Lower leg skin (tissue), 3 donors: Measurements from ENCODE around the gene CAB39L.

Experiments used
- POLR2A ChIP-seq, 2 donors: fragments of 450-650 bp; IDR thresholded peaks; one replicate each; pipeline ENCODE4 v1.6.1; 2016 to 2017; ENCODE audit warnings: antibody characterized with exemption in 2 of 2, mild to moderate bottlenecking in 1 of 2, moderate library complexity in 1 of 2
- TF ChIP-seq, protein P1 (sequence below), 3 donors: fragments of 450-650 bp; IDR thresholded peaks; one replicate each; pipeline ENCODE4 v1.5.1; 2016; ENCODE audit warnings: antibody characterized with exemption in 3 of 3, mild to moderate bottlenecking in 3 of 3, moderate library complexity in 2 of 3

GRCh38 chr13:49272296-49272695 is 171.6 kb downstream of the CAB39L start:
- TF ChIP-seq, protein P1, sequence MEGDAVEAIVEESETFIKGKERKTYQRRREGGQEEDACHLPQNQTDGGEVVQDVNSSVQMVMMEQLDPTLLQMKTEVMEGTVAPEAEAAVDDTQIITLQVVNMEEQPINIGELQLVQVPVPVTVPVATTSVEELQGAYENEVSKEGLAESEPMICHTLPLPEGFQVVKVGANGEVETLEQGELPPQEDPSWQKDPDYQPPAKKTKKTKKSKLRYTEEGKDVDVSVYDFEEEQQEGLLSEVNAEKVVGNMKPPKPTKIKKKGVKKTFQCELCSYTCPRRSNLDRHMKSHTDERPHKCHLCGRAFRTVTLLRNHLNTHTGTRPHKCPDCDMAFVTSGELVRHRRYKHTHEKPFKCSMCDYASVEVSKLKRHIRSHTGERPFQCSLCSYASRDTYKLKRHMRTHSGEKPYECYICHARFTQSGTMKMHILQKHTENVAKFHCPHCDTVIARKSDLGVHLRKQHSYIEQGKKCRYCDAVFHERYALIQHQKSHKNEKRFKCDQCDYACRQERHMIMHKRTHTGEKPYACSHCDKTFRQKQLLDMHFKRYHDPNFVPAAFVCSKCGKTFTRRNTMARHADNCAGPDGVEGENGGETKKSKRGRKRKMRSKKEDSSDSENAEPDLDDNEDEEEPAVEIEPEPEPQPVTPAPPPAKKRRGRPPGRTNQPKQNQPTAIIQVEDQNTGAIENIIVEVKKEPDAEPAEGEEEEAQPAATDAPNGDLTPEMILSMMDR (IDR thresholded peaks at IDR 0.05): no peak
- no peak for TF ChIP-seq POLR2A (IDR thresholded peaks at IDR 0.05)
